Limb (tissue), 2 donors: ENCODE results near the gene NDFIP2.
A peak's percentile ranks its signal among the peaks of the same experiment; 100 is the strongest.

Experiments
- DNase-seq, 2 donors: peaks; one replicate each; pipeline ENCODE4 v3.0.0-alpha.2; 2016; ENCODE audit errors: extremely low spot score in 2 of 2

Gene NDFIP2

DNA sequence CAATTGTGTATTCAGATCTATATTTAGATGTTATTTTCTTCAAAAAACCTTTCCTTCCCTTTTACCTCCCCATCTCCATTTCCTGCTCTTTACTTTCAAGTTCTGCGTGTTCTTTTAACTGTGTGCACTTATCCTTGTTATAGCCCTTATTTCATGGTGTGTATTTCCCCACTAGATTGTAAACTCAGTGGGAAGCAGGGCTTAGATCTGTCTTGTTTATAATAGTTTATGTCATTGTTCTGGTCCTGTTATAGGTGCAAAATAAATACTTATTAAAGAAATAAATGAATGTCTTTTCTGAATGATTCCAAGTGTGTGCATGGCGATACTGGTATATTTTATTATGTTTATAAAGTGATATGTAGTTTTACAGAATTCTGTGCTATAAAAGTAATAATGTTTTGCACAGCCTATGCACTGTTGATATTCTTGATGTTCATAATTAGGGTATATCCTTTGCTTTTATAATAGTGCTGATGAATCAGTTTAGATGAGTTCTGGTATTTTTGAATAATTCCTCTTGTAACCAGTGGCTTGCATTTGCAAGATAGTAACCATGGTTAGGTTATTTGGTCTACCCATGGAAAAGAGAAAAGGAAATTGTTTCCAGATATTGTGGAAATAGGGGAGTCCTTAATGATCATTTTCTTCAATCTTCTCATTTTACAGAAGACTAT is 12.1 kb downstream of the NDFIP2 start:
- DNase-seq: no peak

DNA sequence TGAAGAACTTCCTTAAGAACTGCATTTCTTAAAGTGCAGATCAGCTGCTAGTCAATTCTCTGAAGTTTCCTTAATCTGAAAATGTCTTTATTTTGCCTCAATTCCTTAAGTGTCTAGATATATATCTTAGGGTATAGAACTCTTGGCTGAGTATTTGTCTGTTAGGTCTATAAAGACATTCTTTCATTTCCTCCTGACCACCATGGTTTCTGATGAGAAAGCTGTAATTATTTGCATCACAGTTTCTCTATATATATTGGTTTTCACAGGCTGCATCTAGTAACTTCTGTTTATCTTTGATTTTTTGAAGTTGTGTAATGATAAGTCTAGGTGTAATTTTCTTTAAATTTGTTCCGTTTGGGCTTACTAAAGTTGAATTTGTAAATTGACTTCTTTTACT is 15.2 kb downstream of the NDFIP2 start:
- no peak for DNase-seq

DNA sequence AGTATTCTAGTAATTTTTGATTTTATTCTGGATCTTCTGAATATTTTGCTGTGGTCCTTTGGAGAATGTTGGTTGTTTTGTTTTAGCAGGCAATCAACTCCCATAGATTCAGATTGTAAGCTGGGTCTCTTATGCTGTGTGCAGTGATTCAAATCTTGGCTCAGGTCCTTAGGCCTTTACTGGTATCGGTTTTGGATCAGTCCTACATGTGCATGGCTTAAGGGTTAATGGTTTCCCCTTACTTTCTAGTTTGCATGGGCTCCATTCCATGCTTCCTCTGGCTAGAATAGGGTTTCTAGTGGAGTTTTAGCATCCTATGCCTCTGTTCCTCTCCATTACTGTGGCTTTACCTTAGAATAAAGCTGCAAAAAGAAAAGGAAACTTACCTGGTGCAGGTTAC is 16.1 kb downstream of the NDFIP2 start:
- DNase-seq: no peak

DNA sequence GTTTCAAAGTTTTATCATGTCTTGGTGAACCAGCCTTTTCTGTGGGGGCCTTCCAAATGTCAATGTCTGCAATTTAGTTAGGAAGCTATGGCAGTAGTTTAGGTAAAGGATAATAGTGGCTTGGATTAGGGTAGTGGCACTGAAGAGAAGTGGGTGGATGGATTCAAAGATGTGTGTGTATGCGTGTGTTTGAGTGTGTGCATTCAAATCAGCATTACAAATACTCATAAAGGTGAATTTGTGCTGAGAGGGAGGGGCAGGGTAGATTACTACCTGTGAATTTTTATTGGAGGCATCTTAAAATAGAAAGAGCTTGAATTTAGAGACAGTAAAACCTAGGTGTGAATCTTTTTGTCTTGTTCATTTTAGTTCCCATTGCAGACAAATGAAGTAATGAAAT is 16.9 kb downstream of the NDFIP2 start:
- no peak for DNase-seq

DNA sequence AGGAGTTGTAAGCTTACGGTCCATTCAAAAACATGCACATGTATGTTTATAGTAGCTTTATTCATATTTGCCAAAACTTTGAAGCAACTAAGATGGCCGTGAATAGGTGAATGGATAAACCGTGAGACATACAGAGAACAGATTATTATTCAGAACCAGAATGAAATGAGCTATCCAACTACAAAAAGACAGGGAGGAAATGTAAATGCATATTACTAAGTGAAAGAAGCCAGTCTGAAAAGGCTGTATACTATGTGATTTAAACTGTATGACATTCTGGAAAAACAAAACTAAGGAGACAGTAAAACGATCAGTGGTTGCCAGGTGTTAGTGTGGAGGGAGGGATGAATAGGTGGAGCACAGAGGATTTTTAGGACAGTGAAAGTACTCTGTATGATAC is 19.9 kb downstream of the NDFIP2 start:
- DNase-seq: no peak

DNA sequence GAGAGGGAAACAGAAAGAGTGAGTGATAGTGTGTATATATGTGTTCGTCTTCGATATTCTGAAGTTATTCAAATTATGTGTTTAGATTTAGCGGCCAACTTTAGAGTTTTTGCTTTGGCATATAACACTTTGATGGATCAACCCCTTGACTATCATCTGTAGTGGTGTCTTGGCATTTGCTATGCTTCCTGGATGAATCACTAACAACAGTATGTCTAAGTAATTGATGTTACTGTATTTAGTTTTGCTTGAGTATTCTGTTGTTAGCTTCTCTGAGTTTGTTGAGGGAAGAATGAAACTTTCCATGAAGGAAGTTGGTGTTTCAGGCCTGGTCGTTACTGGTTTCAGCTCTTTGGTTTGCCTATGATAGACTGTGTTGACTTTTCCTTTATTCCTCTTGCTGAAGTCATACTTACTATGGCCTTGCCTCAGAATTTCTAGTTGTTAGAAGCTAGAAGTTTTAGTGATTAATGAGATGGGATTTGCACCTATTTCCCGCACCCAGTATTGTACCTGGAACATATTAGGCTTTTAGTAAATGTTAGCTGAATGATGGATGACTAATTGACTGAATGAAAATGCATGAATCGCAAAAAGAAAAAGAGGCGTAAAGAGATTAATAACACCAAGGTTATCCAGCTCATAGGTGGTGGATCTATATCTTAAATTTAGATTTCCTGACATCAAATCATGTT is 20.7 kb downstream of the NDFIP2 start:
- no peak for DNase-seq

DNA sequence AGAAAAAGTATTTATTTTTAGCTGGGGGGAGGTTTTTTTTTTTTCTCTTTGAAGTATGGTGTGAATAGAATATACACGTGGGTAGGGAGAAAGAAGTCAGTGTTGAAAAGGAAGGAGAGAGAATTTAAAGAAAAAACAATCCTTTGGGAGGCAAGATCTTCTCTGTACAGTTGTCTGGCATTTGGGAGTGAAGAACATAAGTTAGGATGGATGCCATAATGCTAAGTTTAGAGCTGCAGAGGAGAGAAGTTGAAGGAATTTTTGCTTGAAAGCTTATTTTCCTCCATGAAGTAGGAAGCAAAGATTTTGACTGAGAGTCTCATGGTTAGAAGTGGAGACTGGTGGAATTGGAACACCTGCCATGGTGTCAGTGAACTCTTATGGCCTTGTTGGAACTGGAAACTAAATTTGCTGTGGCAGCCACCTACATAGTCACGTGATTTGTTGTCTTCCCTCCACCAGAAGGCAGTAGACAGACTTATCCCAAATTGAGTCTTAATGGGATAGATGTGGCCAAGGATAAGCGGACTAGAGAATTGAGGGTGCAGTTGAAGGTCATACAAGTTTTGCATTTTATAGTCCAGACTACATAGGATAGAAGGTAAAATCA is 22.0 kb downstream of the NDFIP2 start:
- DNase-seq: no peak

DNA sequence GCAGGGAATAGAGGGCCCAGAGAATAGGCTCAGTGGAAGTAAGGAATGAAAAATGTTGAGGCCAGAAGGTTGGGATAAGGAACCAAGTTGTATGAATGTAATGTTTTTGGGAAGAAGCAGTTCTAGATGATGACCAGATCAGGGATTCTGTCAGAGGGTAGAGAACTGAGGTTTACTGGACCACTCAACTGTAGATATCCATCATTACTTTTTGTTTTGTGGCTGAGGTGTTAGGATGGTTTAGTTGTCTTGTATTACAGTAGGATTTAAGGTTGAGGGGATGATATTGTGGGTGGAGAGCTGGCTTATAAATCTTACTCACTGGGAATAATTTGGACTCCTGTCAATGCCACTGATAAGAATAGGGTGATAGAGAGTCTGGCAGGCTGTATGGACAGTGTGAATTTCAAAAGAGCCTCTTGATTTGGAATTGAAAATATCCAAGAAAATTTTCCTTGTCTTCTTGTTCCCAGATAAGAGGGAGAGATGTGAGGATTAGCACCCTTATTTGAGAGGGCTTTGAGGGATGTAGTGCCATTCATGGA is 22.6 kb downstream of the NDFIP2 start:
- no peak for DNase-seq

DNA sequence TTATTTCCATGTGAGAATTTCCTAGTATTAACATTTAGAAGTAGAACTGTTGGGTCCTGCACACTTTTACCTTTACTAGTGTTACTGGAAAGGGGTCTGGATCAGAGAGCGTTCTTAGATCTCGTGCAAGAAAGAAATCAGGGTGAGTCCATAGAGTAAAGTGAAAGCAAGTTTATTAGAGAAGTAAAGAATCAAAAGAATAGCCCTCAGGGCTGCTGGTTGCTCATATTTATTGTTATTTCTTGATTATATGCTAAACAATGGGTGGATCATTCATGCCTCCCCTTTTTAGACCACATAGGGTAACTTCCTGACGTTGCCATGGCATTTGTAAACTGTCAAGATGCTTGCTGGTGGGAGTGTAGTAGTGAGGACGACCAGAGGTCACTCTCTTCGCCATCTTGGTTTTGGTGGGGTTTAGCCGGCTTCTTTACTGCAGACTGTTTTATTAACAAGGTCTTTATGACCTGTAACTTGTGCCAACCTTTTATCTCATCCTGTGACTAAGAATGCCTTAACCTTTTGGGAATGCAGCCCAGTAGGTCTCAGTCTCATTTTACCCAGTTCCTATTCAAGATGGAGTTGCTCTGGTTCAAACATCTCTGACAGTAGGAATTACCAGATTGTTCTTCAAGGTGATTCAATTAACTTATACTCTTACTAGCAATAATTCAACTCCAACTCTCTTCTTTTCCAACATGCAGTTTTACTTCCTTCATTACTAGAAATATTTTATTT is 27.4 kb downstream of the NDFIP2 start:
- DNase-seq: no peak

DNA sequence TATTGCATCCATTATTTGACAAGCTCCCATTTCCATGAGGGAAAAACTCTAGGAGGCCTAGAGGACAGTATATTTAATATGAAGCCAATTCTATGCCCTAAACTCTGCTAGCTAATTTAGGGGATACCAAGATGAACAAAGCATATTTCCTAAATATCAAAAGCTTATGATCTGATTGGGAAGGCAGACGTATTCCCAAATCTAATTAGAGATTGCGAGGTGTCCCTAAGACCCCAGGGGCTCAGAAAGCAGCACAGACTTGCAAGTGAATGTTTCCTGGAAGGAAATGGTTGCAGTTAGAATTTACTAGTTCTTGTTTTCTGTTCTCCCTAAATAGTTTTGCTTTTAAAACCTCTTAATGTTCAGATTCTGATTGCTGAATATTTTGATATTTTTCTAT is 30.7 kb downstream of the NDFIP2 start:
- no peak for DNase-seq

DNA sequence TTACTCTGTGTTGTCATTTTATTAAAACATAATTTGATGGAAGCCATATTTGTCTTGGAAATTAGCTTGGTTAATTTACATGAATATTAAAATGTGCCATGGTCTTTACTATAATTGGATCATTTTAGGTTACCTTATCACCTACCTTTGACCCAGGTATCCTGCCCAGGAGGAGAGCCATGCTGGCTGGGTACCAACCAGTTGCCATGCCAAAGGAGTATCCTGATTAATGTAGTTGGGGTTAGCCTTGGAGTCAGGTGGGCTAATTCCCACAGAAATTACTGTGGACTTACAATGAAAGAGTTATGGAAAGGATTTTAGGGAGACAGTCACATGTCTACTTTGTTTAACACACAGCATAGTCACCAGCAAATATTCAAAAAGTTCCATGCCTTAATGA is 32.0 kb downstream of the NDFIP2 start:
- DNase-seq: no peak

DNA sequence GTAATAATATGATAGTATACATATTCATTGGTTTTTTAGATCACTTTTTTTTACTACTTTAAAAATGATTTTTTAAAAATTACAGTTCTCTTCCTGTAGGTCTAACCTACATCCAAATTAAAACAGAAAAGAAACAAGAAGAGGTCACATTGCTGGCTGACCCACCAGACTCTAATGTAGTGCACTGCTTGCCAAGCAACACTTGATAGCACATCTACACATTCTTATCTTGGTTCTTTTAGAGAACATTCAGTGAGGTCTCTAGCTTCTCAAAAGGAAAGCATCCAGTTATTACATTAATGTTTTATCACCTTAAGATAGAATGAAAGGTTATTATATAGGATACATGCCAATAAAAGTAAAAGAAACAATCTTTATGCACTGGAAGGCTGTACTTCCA is 35.6 kb downstream of the NDFIP2 start:
- no peak for DNase-seq

DNA sequence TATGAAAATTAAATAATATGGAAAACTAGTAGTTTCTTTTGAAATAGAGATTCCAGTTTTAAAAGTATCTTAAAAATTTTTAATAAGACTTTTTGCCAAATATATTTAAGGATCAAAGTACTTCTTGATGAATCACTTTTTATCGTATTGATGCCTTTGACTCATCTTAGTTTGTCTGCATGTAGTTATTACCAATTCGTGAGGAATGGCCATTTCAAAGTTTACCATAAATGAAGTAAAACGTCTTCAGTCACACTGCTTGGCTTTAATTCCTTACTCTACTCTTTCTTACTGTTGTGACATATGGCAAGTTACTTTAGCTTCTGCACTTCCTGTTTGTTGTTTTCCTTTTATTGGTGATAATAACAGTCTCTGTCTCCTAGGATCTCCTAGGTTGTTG is 38.3 kb downstream of the NDFIP2 start:
- no peak for DNase-seq

DNA sequence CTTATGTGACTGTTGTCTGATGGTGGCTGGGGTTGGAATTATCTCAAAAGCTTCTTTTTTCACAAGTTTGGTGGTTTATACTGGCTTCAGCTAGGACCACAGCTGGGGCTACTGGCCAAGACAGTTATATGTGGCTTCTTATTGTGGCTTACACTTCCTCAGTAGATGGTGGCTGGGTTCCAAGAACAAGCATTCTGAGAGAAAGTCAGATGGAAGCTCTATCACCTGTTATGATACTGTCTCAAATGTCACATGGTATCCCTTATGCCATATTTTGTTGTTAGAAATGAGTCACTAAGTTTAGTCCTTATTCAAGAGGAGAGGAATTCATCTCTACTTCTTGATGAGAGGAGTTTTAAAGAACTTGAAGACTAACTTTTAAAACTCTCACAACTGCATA is 41.6 kb downstream of the NDFIP2 start:
- DNase-seq: no peak

DNA sequence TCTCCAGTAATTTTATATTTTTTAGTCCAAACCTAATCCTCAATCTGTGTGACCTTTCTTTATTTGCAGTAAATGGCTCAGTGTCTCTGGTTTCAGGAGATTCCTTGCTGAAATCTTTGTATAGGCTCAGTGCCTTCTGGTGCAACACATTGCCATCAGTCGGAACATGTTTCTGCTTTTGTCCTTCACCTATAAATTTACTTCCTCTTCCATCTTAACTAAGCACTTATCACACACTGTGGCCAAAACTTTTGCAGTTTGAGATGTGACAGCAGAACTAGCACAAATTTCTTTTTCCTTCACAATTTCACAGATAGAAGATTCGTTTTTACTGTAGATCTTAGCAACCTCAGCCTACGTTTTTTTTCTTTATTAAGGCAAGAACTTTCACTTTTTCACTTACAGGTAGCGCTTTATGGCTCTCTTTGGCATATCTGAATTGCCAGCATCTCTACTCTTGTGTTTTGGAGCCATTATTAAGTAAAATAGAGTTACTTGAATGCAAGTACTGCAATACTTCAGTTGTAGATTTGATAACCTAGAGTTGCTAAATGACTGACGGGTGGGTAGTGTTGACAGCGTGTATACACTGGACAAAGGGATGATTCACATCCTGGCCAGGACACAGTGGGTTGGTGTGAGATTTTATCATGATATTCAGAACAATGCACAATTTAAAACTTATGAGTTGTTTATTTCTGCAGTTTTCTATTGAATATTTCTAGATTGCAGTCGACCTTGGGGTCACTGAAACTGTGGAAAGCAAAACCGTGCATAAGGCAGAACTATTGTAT is 44.3 kb downstream of the NDFIP2 start:
- DNase-seq: no peak

DNA sequence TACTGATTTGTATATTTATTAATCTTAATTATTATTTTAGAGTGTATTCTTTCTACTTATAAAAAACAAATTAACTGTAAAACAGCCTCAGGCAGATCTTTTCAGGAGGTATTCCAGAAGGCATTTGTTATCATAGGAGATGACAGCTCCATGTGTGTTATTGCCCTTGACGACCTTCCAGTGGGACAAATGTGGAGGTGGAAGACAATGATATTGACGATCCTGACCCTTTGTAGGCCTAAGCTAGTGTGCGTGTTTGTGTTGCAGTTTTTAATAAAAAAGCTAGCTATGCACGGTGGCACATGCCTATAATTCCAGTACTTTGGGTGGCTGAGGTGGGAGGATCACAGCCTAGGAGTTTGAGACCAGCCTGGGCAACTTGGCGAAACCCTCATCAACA is 46.7 kb downstream of the NDFIP2 start:
- DNase-seq: no peak

DNA sequence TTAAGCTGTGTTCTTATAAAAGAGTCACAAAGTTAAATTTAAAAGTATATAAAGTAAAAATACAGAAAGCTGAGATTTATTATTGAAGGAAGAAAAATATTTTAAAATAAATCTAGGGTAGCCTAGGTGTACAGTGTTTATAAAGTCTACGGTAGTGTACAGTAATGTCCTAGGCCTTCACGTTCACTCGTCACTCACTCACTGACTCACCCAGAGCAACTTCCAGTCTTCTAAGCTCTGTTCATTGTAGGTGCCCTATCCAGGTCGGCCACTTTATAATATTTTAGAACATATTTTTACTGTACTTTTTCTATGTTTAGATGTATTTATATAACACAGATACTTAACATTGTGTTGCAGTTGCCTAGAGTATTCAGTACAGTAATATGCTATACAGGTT is 47.4 kb downstream of the NDFIP2 start:
- no peak for DNase-seq

DNA sequence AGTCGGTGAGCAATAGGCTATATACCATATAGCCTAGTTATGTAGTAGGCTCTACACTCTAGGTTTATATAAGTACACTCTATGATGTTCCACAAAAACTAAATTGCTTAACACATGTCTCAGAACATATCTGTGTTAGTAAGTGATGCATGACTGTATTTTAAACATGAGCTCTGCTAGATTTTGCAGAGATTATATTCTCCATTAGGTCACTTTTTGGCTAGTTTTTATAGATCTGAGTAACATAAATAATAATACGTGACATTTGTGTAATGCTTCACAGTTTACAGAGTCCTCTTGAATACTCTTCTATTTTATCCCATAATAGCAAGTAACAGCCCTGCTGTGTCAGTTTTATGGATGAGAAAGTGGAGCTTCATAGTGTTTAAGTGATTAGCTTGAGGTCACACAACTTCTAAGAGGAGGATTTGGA is 47.8 kb downstream of the NDFIP2 start:
- DNase-seq: peak in 1 of 2 donors; percentile 6

DNA sequence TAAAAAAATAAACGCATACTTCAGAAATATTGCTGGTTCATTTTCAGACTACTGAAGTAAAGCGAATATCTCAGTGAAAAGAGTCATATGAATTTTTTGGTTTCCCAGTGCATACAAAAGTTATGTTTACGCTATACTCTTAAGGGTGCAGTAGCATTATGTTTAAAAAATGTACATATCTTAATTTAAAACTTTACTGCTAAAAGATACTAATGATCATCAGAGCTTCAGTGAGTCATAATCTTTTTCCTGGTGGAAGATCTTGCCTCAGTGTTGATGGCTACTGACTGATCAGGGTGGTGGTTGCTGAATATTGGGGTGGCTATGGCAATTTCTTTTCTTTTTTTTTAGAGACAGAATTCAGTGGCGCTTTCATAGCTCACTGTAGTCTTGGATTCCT is 48.9 kb downstream of the NDFIP2 start:
- no peak for DNase-seq

DNA sequence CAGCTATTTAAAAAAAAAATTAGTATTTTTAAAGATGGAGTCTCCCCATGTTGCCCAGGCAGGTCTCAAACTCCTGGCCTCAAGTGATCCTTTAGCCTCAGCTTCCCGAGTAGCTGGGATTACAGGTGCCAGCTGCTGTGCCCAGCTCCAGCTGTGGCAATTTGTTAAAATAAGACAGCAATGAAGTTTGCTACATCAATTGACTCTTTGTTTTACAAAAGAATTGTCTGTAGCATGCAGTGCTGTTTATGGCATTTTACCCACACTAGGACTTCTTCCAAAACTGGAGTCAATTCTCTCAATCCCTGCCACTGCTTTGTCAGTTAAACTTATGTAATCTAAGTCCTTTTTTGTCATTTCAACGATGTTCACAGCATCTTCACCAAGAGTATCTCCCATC is 49.3 kb downstream of the NDFIP2 start:
- DNase-seq: no peak

DNA sequence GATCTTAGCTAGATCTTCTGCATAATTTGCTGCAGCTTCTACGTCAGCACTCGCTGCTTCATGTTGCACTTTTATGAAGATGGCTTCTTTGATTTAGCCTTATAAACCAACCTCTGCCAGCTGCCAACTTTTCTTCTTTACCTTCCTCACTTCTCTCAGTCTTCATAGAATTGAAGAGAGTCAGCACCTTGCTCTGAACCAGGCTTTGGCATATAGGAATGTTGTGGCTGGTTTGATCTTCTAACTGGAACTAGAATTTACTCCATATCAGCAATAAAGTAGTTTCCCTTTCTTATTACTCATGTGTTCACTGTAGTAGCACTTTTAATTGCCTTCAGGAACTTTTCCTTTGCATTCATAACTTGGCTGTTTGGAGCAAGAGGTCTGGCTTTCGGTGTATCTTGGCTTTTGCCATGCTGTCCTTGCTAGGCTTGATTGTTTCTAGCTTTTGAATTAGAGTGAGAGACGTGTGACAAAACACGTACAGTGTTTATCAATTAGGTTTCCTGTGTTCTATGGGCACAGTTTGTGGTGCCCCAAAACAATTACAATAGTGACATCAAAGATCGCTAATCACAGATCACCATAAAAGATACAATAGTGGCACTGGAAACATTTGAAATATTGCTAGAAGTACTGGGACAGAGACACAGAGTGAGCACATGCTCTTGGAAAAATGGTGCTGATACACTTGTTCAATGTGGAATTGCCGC is 50.7 kb downstream of the NDFIP2 start:
- DNase-seq: no peak
